MM.1S (cell line): Measurements from ENCODE around the gene SLC8A1.

Experiments used
- DNase-seq: peaks from one replicate; pipeline ENCODE4 v3.0.0-alpha.2; 2015
- H2AFZ ChIP-seq: fragments of 300-600 bp; sonication (generic); 2 replicates; pipeline ENCODE4 v1.6.0; 2016; ENCODE audit warnings: antibody characterized with exemption, low read length
- H3F3A ChIP-seq: fragments of 300-600 bp; sonication (generic); 2 replicates; pipeline ENCODE4 v1.6.1; 2016; ENCODE audit warnings: mild to moderate bottlenecking, antibody characterized with exemption, low read length, moderate library complexity, mixed read lengths; ENCODE audit not compliant: insufficient read depth
- H3K27ac ChIP-seq: fragments of 300-600 bp; sonication (generic); 2 replicates; pipeline ENCODE4 v1.5.1; 2016; ENCODE audit warnings: mild to moderate bottlenecking, low read length
- H3K27me3 ChIP-seq: fragments of 300-600 bp; sonication (generic); replicated peaks from 2 replicates; pipeline ENCODE4 v1.6.0; 2016; ENCODE audit warnings: low read length; ENCODE audit not compliant: insufficient read depth
- H3K36me3 ChIP-seq: fragments of 300-600 bp; sonication (generic); replicated peaks from 2 replicates; pipeline ENCODE4 v1.6.1; 2016; ENCODE audit warnings: mild to moderate bottlenecking, low read length, mixed read lengths; ENCODE audit not compliant: insufficient read depth
- H3K4me1 ChIP-seq: fragments of 300-600 bp; sonication (generic); 2 replicates; pipeline ENCODE4 v1.6.1; 2016; ENCODE audit warnings: low read length, mixed read lengths
- H3K4me2 ChIP-seq: fragments of 300-600 bp; sonication (generic); 2 replicates; pipeline ENCODE4 v1.6.0; 2016; ENCODE audit warnings: low read depth, low read length
- H3K4me3 ChIP-seq: fragments of 300-600 bp; sonication (generic); 2 replicates; pipeline ENCODE4 v1.5.1; 2016; ENCODE audit warnings: low read length, mixed read lengths
- H3K79me2 ChIP-seq: fragments of 300-600 bp; sonication (generic); 2 replicates; pipeline ENCODE4 v1.6.1; 2016; ENCODE audit warnings: mixed run types, low read length, mixed read lengths
- H3K9ac ChIP-seq: fragments of 300-600 bp; sonication (generic); 2 replicates; pipeline ENCODE4 v1.6.1; 2016; ENCODE audit warnings: low read length, mixed read lengths
- H3K9me2 ChIP-seq: fragments of 300-600 bp; sonication (generic); replicated peaks from 2 replicates; pipeline ENCODE4 v1.6.1; 2016; ENCODE audit warnings: mild to moderate bottlenecking, low read length, mixed read lengths; ENCODE audit not compliant: insufficient read depth
- H3K9me3 ChIP-seq: fragments of 300-600 bp; sonication (generic); replicated peaks from 2 replicates; pipeline ENCODE4 v1.6.1; 2016; ENCODE audit warnings: mild to moderate bottlenecking, low read length, mixed read lengths; ENCODE audit not compliant: insufficient read depth
- H4K20me1 ChIP-seq: fragments of 300-600 bp; sonication (generic); 2 replicates; pipeline ENCODE4 v1.6.1; 2016; ENCODE audit warnings: mild to moderate bottlenecking, low read length, moderate library complexity, mixed read lengths; ENCODE audit not compliant: insufficient read depth
- EZH2 ChIP-seq: fragments of 300-600 bp; sonication (generic); optimal IDR thresholded peaks from 2 replicates; pipeline ENCODE3; 2017; ENCODE audit warnings: low read depth, mild to moderate bottlenecking, antibody characterized with exemption, low read length, mixed read lengths
- EZH2phosphoT487 ChIP-seq: fragments of 300-600 bp; sonication (generic); IDR thresholded peaks from 2 replicates; pipeline ENCODE4 v1.6.1; 2018; ENCODE audit warnings: antibody characterized with exemption, low read length
- TF ChIP-seq, protein P1 (sequence below): fragments of 300-600 bp; sonication (generic); IDR thresholded peaks from 2 replicates; pipeline ENCODE4 v1.5.1; 2016; ENCODE audit warnings: antibody characterized with exemption, low read length, mixed read lengths

The SLC8A1 gene

DNA sequence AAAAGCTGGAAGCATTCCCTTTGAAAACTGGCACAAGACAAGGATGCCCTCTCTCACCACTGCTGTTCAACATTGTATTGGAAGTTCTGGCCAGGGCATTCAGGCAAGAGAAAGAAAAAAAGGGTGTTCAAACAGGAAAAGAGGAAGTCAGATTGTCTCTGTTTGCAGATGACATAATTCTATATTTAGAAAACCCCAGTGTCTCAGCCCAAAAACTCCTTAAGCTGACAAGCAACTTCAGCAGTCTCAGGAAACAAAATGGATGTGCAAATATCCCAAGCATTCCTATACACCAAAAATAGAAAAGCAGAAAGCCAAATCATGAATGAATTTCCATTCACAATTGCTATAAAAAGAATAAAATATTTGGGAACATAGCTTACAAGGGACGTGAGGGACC is 11.1 kb downstream of the SLC8A1 start:
- H3F3A ChIP-seq: no peaks in the 10 kb centered on the region
- H3K9me3 ChIP-seq: no peaks in the 10 kb centered on the region
- H3K27ac ChIP-seq: no peak overlapping the region
- no peaks in the 10 kb centered on the region for H4K20me1 ChIP-seq
- H3K4me3 ChIP-seq: no peak overlapping the region
- H3K36me3 ChIP-seq: no peaks in the 10 kb centered on the region
- H3K27me3 ChIP-seq: no peaks in the 10 kb centered on the region
- H2AFZ ChIP-seq: no peak overlapping the region
- H3K4me2 ChIP-seq: no peak overlapping the region
- no peaks in the 10 kb centered on the region for H3K9me2 ChIP-seq
- H3K9ac ChIP-seq: no peak overlapping the region
- H3K79me2 ChIP-seq: no peaks in the 10 kb centered on the region
- DNase-seq: no peak
- TF ChIP-seq EZH2phosphoT487: no peak
- TF ChIP-seq, protein P1, sequence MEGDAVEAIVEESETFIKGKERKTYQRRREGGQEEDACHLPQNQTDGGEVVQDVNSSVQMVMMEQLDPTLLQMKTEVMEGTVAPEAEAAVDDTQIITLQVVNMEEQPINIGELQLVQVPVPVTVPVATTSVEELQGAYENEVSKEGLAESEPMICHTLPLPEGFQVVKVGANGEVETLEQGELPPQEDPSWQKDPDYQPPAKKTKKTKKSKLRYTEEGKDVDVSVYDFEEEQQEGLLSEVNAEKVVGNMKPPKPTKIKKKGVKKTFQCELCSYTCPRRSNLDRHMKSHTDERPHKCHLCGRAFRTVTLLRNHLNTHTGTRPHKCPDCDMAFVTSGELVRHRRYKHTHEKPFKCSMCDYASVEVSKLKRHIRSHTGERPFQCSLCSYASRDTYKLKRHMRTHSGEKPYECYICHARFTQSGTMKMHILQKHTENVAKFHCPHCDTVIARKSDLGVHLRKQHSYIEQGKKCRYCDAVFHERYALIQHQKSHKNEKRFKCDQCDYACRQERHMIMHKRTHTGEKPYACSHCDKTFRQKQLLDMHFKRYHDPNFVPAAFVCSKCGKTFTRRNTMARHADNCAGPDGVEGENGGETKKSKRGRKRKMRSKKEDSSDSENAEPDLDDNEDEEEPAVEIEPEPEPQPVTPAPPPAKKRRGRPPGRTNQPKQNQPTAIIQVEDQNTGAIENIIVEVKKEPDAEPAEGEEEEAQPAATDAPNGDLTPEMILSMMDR: no peak
- no peaks in the 10 kb centered on the region for H3K4me1 ChIP-seq

DNA sequence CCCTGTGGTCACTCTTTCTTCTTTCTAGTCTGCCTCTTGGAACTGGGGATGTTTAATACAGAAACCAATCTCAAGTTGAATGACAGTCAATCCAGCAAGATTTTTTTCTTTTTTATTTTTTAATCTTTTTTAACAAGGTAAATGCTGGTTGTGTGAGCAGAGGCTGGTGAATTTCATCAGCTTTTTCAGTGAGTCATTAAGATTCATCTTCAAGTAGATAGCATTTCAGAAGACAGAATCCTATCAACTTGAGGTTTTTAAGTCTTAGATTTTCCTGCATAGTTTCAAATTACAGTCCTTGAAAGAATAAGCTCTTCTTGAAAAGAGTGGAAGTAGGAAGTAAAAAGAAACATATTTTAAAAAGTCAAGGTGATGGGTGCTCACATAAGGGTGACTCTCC is 12.4 kb downstream of the SLC8A1 start:
- no peak for TF ChIP-seq EZH2phosphoT487
- Histone ChIP-seq H4K20me1 (no peaks in the 10 kb centered on the region), H3K9me3 (no peaks in the 10 kb centered on the region), H3K79me2 (no peaks in the 10 kb centered on the region), H3F3A (no peaks in the 10 kb centered on the region), H2AFZ (no peak overlapping the region), H3K27ac (no peak overlapping the region), H3K4me3 (no peak overlapping the region), H3K4me2 (no peak overlapping the region), H3K9ac (no peak overlapping the region), H3K4me1 (no peaks in the 10 kb centered on the region), H3K36me3 (no peaks in the 10 kb centered on the region), H3K9me2 (no peaks in the 10 kb centered on the region), H3K27me3 (no peaks in the 10 kb centered on the region)
- no peak for DNase-seq

DNA sequence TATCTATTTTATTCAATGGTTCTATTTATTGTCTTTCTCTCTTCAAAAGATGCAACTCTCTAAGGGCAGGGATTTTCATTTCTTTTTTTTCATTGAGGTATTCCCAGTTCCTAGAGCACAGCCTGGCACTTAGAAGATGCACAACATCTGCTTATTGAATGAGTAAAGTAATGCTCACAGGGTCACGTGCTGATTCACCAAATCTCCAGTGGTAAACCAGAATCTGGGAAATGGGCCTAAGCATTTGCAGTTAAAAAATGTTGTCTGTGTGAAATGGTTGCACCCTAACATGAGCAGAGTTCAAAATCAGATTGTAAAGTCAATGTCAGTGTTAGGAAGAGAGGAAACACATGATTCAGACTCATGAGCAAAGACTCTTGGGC is 15.8 kb downstream of the SLC8A1 start:
- Histone ChIP-seq H3K4me3 (no peak overlapping the region), H3K79me2 (no peaks in the 10 kb centered on the region), H3K36me3 (no peaks in the 10 kb centered on the region), H3F3A (no peaks in the 10 kb centered on the region), H3K4me1 (no peaks in the 10 kb centered on the region), H4K20me1 (no peaks in the 10 kb centered on the region), H3K27ac (no peak overlapping the region), H3K9ac (no peak overlapping the region), H3K9me2 (no peaks in the 10 kb centered on the region), H3K27me3 (no peaks in the 10 kb centered on the region), H3K4me2 (no peak overlapping the region), H3K9me3 (no peaks in the 10 kb centered on the region), H2AFZ (no peak overlapping the region)
- no peak for TF ChIP-seq EZH2phosphoT487
- TF ChIP-seq, protein P1: no peak
- TF ChIP-seq EZH2: no peak
- DNase-seq: no peak

DNA sequence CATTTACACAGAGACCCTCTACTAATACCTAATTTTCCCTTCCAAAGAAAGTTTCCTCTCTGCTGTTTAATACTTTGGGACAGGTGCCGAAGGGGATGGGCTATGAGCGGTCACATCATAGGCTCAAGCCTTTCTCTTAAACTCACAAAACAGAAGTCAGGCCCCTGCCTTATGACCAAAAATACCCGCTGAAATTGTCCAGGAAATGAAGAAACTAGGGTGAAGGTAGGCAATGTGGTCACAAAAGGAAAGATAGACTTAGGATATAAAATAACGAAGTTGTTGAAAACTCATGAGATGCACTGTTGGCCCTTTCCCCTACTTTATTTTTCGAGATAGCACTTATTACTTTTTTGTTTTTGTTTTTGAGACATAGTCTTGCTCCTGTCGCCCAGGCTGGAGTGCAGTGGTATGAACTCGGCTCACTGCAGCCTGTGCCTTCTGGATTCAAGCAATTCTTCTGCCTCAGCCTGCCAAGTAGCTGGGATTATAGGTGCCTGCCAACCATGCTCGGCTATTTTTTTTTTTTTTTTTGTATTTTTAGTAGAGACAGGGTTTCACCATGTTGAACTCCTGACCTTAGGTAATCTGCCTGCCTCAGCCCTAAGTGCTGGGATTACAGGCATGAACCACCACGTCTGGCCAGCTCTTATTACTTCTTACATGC is 16.3 kb downstream of the SLC8A1 start:
- TF ChIP-seq, protein P1: no peak
- TF ChIP-seq EZH2phosphoT487 (no peak), EZH2 (no peak)
- Histone ChIP-seq H4K20me1 (no peaks in the 10 kb centered on the region), H3K27ac (no peak overlapping the region), H3K4me2 (no peak overlapping the region), H3K79me2 (no peaks in the 10 kb centered on the region), H3K4me1 (no peaks in the 10 kb centered on the region), H3K27me3 (no peaks in the 10 kb centered on the region), H3K4me3 (no peak overlapping the region), H2AFZ (no peak overlapping the region), H3K9ac (no peak overlapping the region), H3K36me3 (no peaks in the 10 kb centered on the region), H3F3A (no peaks in the 10 kb centered on the region), H3K9me3 (no peaks in the 10 kb centered on the region), H3K9me2 (no peaks in the 10 kb centered on the region)
- no peak for DNase-seq
